Measurements from ENCODE around the gene CXCL14. TPM values are rescaled to one million over a fixed set of nuclear protein-coding genes. Genes with fewer than 3 reads are reported as not detected.

Gene CXCL14
- total RNA-seq, 1 experiment from 2014 or later: not detected

GRCh38 chr5:135593886-135594285 lies 15.1 kb upstream of the CXCL14 start:
- Histone ChIP-seq H3K36me3 (ENCODE audit: control insufficient read depth in 1 of 2, insufficient read depth in 2 of 2, low read length in 2 of 2) (no peaks in the 10 kb centered on the region), H3K9me3 (ENCODE audit: control insufficient read depth in 1 of 2, insufficient read depth in 1 of 2, low read depth in 1 of 2, low read length in 2 of 2) (no peaks in the 10 kb centered on the region), H3K27me3 (ENCODE audit: insufficient read depth, low read length) (peaks cover 33% of the 10 kb centered on the region), H2AFZ (ENCODE audit: low read depth, low read length, poor library complexity, severe bottlenecking) (no peak overlapping the region), H3K27ac (ENCODE audit: low read depth, low read length) (no peak overlapping the region), H3K4me3 (replicated peaks in 1 of 2; ENCODE audit: low read depth in 1 of 2, low read length in 2 of 2) (no peak overlapping the region), H3K9me2 (ENCODE audit: insufficient read depth) (no peaks in the 10 kb centered on the region), H3K4me2 (ENCODE audit: low read length) (no peak overlapping the region), H3K4me1 (ENCODE audit: control insufficient read depth in 1 of 2, insufficient read depth in 2 of 2, low read length in 2 of 2) (no peaks in the 10 kb centered on the region), H3K9ac (ENCODE audit: low read length) (no peak overlapping the region), H4K20me1 (ENCODE audit: insufficient read depth) (no peaks in the 10 kb centered on the region), H3K79me2 (ENCODE audit: insufficient read depth, low read length) (no peaks in the 10 kb centered on the region)
- intact Hi-C loops (cut with micrococcal nuclease): no loop called here
- RAD21 ChIA-PET (ENCODE audit: low non-redundant PET in 1 of 2, low total read pairs in 2 of 2, uncharacterized antibody in 2 of 2, unreplicated experiment in 2 of 2): no interaction called here
- TF ChIP-seq SRF (IDR thresholded peaks at IDR 0.05; ENCODE audit: low read depth) (no peak), JUND (IDR thresholded peaks at IDR 0.05) (no peak), ZFX (IDR thresholded peaks at IDR 0.05) (no peak), ELF1 (IDR thresholded peaks at IDR 0.05; ENCODE audit: borderline replicate concordance, low read depth) (no peak), EZH2 (IDR thresholded peaks at IDR 0.05) (no peak), EZH2phosphoT487 (IDR thresholded peaks at IDR 0.05; ENCODE audit: borderline replicate concordance) (no peak), SIN3A (IDR thresholded peaks at IDR 0.05; ENCODE audit: low read depth) (no peak), SP1 (IDR thresholded peaks at IDR 0.05; ENCODE audit: low read depth) (no peak), CTCF (IDR thresholded peaks at IDR 0.05 in 2 of 3, conservative IDR thresholded peaks at IDR 0.05 in 1 of 3; ENCODE audit: borderline replicate concordance in 1 of 3, insufficient read depth in 1 of 3, low read depth in 2 of 3, low read length in 2 of 3) (no peak), POLR2AphosphoS5 (IDR thresholded peaks at IDR 0.05; ENCODE audit: low read depth, low read length) (no peak), CBX3 (IDR thresholded peaks at IDR 0.05; ENCODE audit: low read depth) (no peak)
- TF ChIP-seq, protein P1, sequence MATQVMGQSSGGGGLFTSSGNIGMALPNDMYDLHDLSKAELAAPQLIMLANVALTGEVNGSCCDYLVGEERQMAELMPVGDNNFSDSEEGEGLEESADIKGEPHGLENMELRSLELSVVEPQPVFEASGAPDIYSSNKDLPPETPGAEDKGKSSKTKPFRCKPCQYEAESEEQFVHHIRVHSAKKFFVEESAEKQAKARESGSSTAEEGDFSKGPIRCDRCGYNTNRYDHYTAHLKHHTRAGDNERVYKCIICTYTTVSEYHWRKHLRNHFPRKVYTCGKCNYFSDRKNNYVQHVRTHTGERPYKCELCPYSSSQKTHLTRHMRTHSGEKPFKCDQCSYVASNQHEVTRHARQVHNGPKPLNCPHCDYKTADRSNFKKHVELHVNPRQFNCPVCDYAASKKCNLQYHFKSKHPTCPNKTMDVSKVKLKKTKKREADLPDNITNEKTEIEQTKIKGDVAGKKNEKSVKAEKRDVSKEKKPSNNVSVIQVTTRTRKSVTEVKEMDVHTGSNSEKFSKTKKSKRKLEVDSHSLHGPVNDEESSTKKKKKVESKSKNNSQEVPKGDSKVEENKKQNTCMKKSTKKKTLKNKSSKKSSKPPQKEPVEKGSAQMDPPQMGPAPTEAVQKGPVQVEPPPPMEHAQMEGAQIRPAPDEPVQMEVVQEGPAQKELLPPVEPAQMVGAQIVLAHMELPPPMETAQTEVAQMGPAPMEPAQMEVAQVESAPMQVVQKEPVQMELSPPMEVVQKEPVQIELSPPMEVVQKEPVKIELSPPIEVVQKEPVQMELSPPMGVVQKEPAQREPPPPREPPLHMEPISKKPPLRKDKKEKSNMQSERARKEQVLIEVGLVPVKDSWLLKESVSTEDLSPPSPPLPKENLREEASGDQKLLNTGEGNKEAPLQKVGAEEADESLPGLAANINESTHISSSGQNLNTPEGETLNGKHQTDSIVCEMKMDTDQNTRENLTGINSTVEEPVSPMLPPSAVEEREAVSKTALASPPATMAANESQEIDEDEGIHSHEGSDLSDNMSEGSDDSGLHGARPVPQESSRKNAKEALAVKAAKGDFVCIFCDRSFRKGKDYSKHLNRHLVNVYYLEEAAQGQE (IDR thresholded peaks at IDR 0.05; ENCODE audit: low read depth): no peak
- no TSS peak for BruUV-seq (replicated peaks)
- CTCF ChIA-PET: interaction anchor here (0.5 kb wide), 1 partner anchor 131 kb away, joined by 5 read pairs; no protein-coding TSS in a partner anchor
- DNase-seq (ENCODE audit: low read depth, low spot score): no peak
- POLR2A ChIA-PET: no interaction called here
- no peak for ATAC-seq
